Glutamatergic neuron (in vitro differentiated cells): ENCODE measurements around the gene CAMK1G. TPM values are rescaled to one million over a fixed set of nuclear protein-coding genes. Genes with fewer than 3 reads are reported as not detected.
A peak's percentile ranks its signal among the peaks of the same experiment; 100 is the strongest.

Experiments used
- DNase-seq: peaks from one replicate; pipeline ENCODE4 v3.0.0; 2022
- H3K27ac Mint-ChIP-seq: one replicate; pipeline ENCODE4 v1.8.0; 2020; ENCODE audit warnings: mild to moderate bottlenecking, mixed read lengths, inconsistent platforms; ENCODE audit not compliant: unreplicated experiment
- H3K27me3 Mint-ChIP-seq: one replicate; pipeline ENCODE4 v1.8.0; 2020; ENCODE audit warnings: mild to moderate bottlenecking, moderate library complexity, mixed read lengths, inconsistent platforms; ENCODE audit not compliant: unreplicated experiment
- H3K36me3 Mint-ChIP-seq: one replicate; pipeline ENCODE4 v1.8.0; 2020; ENCODE audit warnings: mild to moderate bottlenecking, mixed read lengths, inconsistent platforms; ENCODE audit not compliant: unreplicated experiment
- H3K4me1 Mint-ChIP-seq: one replicate; pipeline ENCODE4 v1.8.0; 2020; ENCODE audit warnings: mild to moderate bottlenecking, low read depth, mixed read lengths, inconsistent platforms; ENCODE audit not compliant: unreplicated experiment
- H3K4me3 Mint-ChIP-seq: one replicate; pipeline ENCODE4 v1.8.0; 2020; ENCODE audit warnings: mild to moderate bottlenecking, mixed read lengths, inconsistent platforms; ENCODE audit not compliant: unreplicated experiment
- H3K9me3 Mint-ChIP-seq: one replicate; pipeline ENCODE4 v1.8.0; 2020; ENCODE audit warnings: mild to moderate bottlenecking, moderate library complexity, mixed read lengths, inconsistent platforms; ENCODE audit not compliant: unreplicated experiment
- total RNA-seq: library from RNA; stranded (reverse); fragmentation: NEBNext Ultra II Directional; extraction: Animal tissue kit (Norgen Biotek cat#: 25700); gene quantifications from one replicate; pipeline ENCODE4 v1.2.1, GENCODE V29; 2021; ENCODE audit not compliant: unreplicated experiment
- TF ChIP-seq, protein P1 (sequence below): fragments of 200-600 bp; sonication (generic); IDR thresholded peaks from one replicate; pipeline ENCODE4 v1.5.0; 2021; ENCODE audit not compliant: partially characterized antibody, unreplicated experiment

CAMK1G gene
- total RNA-seq, 1 donor from 2014 or later = 2.0 TPM

DNA sequence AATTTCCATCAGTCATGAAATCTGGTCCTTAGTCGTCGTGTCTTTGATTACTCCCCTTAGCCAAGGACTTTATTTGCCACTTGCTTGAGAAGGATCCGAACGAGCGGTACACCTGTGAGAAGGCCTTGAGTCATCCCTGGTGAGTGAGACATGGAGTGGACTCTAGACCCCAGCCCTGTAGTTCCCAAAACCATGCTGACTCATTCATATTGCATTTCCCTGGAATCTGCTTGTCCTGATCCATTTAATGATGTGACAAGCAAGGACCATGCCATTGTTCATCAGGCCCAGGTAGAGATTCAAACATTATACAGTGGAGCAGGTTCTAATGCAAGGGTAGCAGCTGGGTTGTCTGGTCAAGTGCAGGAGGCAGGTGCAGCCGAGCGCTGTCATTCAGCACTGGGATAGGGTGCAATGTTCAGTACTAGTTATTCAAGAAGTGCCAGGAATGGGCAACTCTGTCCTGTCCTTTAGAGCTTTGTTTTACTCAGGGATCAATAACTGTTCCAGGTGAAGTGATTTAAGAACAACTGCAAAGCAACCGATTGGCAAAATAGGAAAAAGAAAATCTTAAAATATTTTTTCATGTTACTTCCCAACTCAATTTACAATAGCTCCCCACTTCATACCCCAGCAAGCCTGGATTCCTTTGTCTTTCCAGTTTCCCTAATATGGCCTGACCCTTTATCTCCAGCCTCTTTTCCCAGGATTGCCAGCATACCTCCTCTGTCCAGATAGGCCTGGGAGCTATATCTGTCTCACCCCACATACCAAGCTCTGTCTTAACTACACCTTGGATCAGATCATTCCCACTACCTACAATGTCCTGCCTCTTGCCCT, 26.5 kb downstream of the CAMK1G start:
- Mint-ChIP-seq H3K27ac (no peak overlapping the region), H3K27me3 (no peaks in the 10 kb centered on the region), H3K36me3 (no peaks in the 10 kb centered on the region), H3K4me3 (no peak overlapping the region), H3K9me3 (peaks cover 2% of the 10 kb centered on the region), H3K4me1 (no peaks in the 10 kb centered on the region)
- no peak for DNase-seq
- TF ChIP-seq, protein P1, sequence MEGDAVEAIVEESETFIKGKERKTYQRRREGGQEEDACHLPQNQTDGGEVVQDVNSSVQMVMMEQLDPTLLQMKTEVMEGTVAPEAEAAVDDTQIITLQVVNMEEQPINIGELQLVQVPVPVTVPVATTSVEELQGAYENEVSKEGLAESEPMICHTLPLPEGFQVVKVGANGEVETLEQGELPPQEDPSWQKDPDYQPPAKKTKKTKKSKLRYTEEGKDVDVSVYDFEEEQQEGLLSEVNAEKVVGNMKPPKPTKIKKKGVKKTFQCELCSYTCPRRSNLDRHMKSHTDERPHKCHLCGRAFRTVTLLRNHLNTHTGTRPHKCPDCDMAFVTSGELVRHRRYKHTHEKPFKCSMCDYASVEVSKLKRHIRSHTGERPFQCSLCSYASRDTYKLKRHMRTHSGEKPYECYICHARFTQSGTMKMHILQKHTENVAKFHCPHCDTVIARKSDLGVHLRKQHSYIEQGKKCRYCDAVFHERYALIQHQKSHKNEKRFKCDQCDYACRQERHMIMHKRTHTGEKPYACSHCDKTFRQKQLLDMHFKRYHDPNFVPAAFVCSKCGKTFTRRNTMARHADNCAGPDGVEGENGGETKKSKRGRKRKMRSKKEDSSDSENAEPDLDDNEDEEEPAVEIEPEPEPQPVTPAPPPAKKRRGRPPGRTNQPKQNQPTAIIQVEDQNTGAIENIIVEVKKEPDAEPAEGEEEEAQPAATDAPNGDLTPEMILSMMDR = no peak

DNA sequence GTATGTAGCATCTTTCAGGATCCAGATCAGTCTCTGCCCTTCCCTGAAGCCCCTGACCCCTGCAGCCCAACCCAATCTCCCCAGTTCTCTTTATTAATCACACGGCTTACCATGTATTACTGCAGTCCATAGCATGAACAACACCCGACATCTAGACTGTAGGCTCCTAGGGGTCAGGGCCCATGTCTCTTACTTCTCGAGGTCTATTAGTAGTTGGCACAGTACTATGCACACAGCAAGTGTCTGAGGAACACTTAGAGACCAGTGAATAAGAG, 27.1 kb downstream of the CAMK1G start:
- Mint-ChIP-seq H3K27me3 (no peaks in the 10 kb centered on the region), H3K27ac (no peak overlapping the region), H3K4me1 (no peaks in the 10 kb centered on the region), H3K4me3 (no peak overlapping the region), H3K9me3 (peaks cover 2% of the 10 kb centered on the region), H3K36me3 (no peaks in the 10 kb centered on the region)
- no peak for DNase-seq
- TF ChIP-seq, protein P1 = no peak

DNA sequence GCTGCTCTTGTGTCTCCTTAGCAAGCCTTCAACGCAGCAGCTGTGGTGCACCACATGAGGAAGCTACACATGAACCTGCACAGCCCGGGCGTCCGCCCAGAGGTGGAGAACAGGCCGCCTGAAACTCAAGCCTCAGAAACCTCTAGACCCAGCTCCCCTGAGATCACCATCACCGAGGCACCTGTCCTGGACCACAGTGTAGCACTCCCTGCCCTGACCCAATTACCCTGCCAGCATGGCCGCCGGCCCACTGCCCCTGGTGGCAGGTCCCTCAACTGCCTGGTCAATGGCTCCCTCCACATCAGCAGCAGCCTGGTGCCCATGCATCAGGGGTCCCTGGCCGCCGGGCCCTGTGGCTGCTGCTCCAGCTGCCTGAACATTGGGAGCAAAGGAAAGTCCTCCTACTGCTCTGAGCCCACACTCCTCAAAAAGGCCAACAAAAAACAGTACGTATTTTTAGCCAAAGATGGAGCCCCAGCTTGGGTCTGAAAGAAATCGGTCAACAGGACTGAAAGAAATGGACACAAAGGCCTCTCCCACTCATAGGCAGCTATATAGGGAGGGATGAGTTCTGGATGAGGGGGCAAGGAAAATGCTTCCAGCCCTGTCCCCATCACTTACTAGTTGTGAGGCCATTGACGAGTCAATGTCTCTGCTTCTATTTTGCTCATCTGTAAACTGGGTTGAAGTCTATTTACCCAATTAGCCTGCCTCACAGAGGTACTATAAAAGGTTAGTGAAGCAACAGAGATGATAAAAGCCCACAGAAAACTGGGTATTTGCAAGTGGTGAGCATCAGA, 28.5 kb downstream of the CAMK1G start:
- DNase-seq = no peak
- H3K27ac Mint-ChIP-seq = no peak overlapping the region
- no peaks in the 10 kb centered on the region for H3K4me1 Mint-ChIP-seq
- H3K9me3 Mint-ChIP-seq = peaks cover 7% of the 10 kb centered on the region
- TF ChIP-seq, protein P1 = peak; percentile 13
- peaks cover 5% of the 10 kb centered on the region for H3K36me3 Mint-ChIP-seq
- no peak overlapping the region for H3K4me3 Mint-ChIP-seq
- peaks cover 3% of the 10 kb centered on the region for H3K27me3 Mint-ChIP-seq

DNA sequence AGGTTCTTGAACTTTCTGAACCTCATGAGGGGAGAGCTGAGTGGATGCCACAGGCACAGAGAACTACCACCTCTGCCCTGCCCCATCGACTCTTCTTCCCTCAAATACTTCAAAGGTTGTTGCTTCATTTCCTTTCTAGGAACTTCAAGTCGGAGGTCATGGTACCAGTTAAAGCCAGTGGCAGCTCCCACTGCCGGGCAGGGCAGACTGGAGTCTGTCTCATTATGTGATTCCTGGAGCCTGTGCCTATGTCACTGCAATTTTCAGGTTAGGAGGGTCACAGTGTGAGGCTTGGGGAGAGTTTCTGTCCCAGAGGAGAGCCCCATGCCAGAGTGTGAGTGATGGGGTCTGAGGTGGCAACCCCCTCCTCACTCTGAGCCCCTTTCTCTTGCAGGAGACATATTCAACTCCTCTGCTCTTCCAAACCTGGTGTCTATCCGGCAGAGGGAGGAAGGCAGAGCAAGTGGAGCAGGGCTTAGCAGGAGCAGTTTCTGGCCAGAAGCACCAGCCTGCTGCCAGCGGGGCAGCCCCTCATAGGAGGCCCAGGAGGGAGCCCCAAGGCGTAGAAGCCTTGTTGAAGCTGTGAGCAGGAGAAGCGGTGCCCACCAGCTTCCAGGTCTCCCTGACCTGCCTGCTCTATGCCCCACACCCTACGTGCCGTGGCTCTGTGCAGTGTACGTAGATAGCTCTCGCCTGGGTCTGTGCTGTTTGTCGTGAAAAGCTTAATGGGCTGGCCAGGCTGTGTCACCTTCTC, 29.3 kb downstream of the CAMK1G start:
- DNase-seq = no peak
- H3K4me3 Mint-ChIP-seq = no peak overlapping the region
- peaks cover 5% of the 10 kb centered on the region for H3K36me3 Mint-ChIP-seq
- H3K27ac Mint-ChIP-seq = no peak overlapping the region
- H3K27me3 Mint-ChIP-seq = peaks cover 3% of the 10 kb centered on the region
- TF ChIP-seq, protein P1 = no peak
- H3K9me3 Mint-ChIP-seq = peaks cover 9% of the 10 kb centered on the region
- no peaks in the 10 kb centered on the region for H3K4me1 Mint-ChIP-seq
